DND-41 (cell line): ENCODE measurements around the gene EPB41L4B.

Experiments used
- ATAC-seq: fragments of 200-7000 bp; cut with Tn5 transposase; 3 replicates; pipeline ENCODE4 v1.9.1; 2021; ENCODE audit warnings: low read depth; ENCODE audit not compliant: insufficient read depth
- DNase-seq: peaks from one replicate; pipeline ENCODE4 v3.0.0-alpha.2; 2020
- H2AFZ ChIP-seq: 2 replicates; pipeline ENCODE4 v1.6.0; 2012; ENCODE audit warnings: low read depth, low read length
- H3K27ac ChIP-seq: 2 replicates; pipeline ENCODE4 v1.5.1; 2012; ENCODE audit warnings: low read length, inconsistent platforms
- H3K27me3 ChIP-seq: fragments of 200-600 bp; sonication (generic); 2 replicates; pipeline ENCODE4 v1.6.0; 2012; ENCODE audit warnings: low read length, mild to moderate bottlenecking, inconsistent platforms; ENCODE audit not compliant: insufficient read depth, poor library complexity
- H3K36me3 ChIP-seq: 2 replicates; pipeline ENCODE4 v1.5.1; 2012; ENCODE audit warnings: low read length, inconsistent platforms; ENCODE audit not compliant: insufficient read depth
- H3K4me1 ChIP-seq: 2 replicates; pipeline ENCODE4 v1.5.1; 2012; ENCODE audit warnings: mild to moderate bottlenecking, low read length; ENCODE audit not compliant: insufficient read depth
- H3K4me2 ChIP-seq: 2 replicates; pipeline ENCODE4 v1.6.0; 2012; ENCODE audit warnings: mild to moderate bottlenecking, moderate library complexity, low read length, inconsistent platforms; ENCODE audit not compliant: insufficient read depth
- H3K4me3 ChIP-seq, 2 experiments: fragments of 200-600 bp in 1 of 2; shearing (Covaris generic) in 1 of 2; 2 replicates each; pipeline ENCODE4 v1.5.1; 2012 to 2016; ENCODE audit warnings: inconsistent platforms in 2 of 2, low read length in 2 of 2, mild to moderate bottlenecking in 2 of 2, low read depth in 1 of 2, moderate library complexity in 1 of 2
- H3K79me2 ChIP-seq: 2 replicates; pipeline ENCODE4 v1.6.0; 2012; ENCODE audit warnings: low read length, inconsistent platforms; ENCODE audit not compliant: insufficient read depth
- H3K9ac ChIP-seq: 2 replicates; pipeline ENCODE4 v1.6.0; 2012; ENCODE audit warnings: low read depth, mild to moderate bottlenecking, inconsistent platforms, low read length, moderate library complexity
- H3K9me3 ChIP-seq: 2 replicates; pipeline ENCODE4 v1.5.1; 2012; ENCODE audit warnings: low read length, moderate library complexity, mild to moderate bottlenecking, inconsistent platforms; ENCODE audit not compliant: insufficient read depth, severe bottlenecking
- H4K20me1 ChIP-seq: 2 replicates; pipeline ENCODE4 v1.6.0; 2012; ENCODE audit warnings: low read length; ENCODE audit not compliant: insufficient read depth
- EZH2 ChIP-seq: IDR thresholded peaks from 3 replicates; pipeline ENCODE4 v1.6.1; 2012; ENCODE audit warnings: borderline replicate concordance, low read depth, mild to moderate bottlenecking, moderate library complexity, low read length, inconsistent platforms; ENCODE audit not compliant: severe bottlenecking
- TF ChIP-seq, protein P1 (sequence below): IDR thresholded peaks from 2 replicates; pipeline ENCODE4 v1.5.1; 2012; ENCODE audit warnings: borderline replicate concordance, low read length, moderate library complexity, mild to moderate bottlenecking; ENCODE audit not compliant: poor library complexity, severe bottlenecking; ENCODE audit errors: extremely low read depth

EPB41L4B gene

DNA sequence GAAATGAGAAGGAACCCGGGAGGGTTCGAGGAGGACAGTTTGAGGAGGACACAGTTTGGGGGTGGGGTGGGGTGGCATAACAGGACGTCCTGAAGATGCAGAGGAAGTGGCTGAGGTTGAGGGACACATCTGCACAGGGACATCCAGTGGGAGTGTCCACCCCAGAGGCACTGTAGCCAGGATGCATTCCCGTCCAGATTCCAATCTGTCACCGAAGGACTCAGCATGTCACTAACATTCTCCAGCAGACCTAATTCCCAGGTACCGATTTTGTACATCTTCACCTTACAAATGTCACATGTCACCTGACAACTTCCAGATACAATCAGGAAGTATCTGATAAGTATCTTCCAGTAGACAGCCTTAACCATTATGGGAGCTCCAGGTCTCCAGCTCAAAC lies 42.6 kb downstream of the EPB41L4B start:
- Histone ChIP-seq H3K4me3 (no peak overlapping the region), H3K79me2 (no peaks in the 10 kb centered on the region), H3K4me1 (no peaks in the 10 kb centered on the region), H3K4me2 (no peak overlapping the region), H3K27ac (no peak overlapping the region), H3K9me3 (no peaks in the 10 kb centered on the region), H3K27me3 (no peaks in the 10 kb centered on the region), H3K9ac (no peak overlapping the region), H4K20me1 (no peaks in the 10 kb centered on the region), H3K36me3 (no peaks in the 10 kb centered on the region), H2AFZ (no peak overlapping the region)
- DNase-seq (no peak), ATAC-seq (no peak)
- TF ChIP-seq, protein P1, sequence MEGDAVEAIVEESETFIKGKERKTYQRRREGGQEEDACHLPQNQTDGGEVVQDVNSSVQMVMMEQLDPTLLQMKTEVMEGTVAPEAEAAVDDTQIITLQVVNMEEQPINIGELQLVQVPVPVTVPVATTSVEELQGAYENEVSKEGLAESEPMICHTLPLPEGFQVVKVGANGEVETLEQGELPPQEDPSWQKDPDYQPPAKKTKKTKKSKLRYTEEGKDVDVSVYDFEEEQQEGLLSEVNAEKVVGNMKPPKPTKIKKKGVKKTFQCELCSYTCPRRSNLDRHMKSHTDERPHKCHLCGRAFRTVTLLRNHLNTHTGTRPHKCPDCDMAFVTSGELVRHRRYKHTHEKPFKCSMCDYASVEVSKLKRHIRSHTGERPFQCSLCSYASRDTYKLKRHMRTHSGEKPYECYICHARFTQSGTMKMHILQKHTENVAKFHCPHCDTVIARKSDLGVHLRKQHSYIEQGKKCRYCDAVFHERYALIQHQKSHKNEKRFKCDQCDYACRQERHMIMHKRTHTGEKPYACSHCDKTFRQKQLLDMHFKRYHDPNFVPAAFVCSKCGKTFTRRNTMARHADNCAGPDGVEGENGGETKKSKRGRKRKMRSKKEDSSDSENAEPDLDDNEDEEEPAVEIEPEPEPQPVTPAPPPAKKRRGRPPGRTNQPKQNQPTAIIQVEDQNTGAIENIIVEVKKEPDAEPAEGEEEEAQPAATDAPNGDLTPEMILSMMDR = no peak
- no peak for TF ChIP-seq EZH2

DNA sequence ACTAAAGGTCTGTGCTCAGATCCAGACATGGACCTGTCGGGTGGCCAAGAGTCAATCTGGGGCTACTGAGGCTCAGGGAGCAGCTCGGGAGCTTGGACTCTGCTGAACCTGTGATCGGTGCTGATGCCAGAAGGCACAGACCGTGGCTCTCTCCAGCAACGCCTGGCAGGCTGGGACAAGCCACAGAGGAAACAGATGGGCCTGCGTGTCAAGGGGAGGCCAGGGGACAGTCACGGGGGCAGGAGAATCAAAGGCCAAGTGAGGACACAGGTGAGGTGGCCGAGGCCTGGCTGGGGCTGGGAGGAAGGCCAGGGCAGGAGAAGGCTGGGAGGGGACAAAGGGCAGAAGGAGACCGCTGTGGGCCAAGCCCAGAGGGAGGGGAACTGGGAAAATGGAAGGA lies 43.4 kb downstream of the EPB41L4B start:
- Histone ChIP-seq H3K79me2 (no peaks in the 10 kb centered on the region), H3K4me3 (no peak overlapping the region), H3K36me3 (no peaks in the 10 kb centered on the region), H3K27ac (no peak overlapping the region), H4K20me1 (no peaks in the 10 kb centered on the region), H3K27me3 (no peaks in the 10 kb centered on the region), H2AFZ (no peak overlapping the region), H3K9ac (no peak overlapping the region), H3K4me1 (no peaks in the 10 kb centered on the region), H3K4me2 (no peak overlapping the region), H3K9me3 (no peaks in the 10 kb centered on the region)
- DNase-seq (no peak), ATAC-seq (no peak)
- TF ChIP-seq, protein P1 = no peak
- no peak for TF ChIP-seq EZH2

DNA sequence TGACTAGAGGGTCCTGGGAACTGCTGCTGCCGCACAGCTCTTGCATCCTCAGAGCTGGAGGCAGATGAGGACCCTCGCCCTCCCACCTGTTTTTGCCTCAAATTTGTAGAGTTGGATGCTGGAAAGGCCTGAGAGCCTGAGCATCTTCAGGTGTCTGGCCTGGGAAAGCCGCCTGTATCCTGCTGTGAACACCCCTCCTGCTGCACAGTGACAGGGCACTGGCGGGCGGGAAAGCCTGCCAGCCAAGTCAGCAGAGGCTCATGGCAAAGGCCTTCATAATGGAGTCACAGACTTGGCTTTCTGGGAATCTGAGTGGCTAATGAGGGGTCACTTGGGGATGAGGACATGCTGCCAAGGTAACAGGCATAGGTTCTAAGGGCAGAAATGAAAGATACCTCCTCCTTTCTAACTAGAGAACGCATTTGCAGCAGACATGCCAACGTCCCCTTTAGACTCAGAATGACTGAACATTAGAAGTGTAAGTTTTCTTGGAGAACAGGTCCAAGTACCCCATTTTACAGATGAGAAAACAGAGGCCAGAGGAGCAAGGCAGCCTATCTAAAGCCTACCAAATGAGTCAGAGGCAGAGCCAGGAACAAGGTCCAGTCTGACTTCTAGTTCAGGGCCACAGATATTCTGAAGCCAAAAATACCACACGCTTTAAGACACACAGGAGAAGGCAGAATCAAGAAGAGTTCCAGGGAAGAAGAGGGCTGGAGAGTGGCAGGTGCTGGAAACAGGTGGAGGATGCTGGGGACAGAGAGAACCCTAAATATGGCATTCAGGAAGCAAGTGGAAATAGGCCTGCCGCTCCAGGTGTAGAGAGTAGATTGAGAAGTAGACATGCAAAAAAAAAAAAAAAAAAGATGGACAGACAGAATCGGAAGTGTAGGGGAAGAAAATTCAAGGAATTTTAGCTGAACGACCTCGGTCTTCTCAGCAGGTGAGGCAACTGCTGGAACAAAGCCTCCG lies 44.1 kb downstream of the EPB41L4B start:
- H3K4me2 ChIP-seq = no peak overlapping the region
- DNase-seq = no peak
- no peaks in the 10 kb centered on the region for H3K36me3 ChIP-seq
- no peak overlapping the region for H3K4me3 ChIP-seq
- H3K79me2 ChIP-seq = no peaks in the 10 kb centered on the region
- H3K9me3 ChIP-seq = no peaks in the 10 kb centered on the region
- no peaks in the 10 kb centered on the region for H4K20me1 ChIP-seq
- no peaks in the 10 kb centered on the region for H3K27me3 ChIP-seq
- H3K9ac ChIP-seq = no peak overlapping the region
- no peak for TF ChIP-seq EZH2
- TF ChIP-seq, protein P1 = no peak
- no peak overlapping the region for H2AFZ ChIP-seq
- H3K4me1 ChIP-seq = no peaks in the 10 kb centered on the region
- H3K27ac ChIP-seq = no peak overlapping the region
- ATAC-seq = no peak
